BLaER1 treated with 17β-estradiol and CSF1 and Interleukin-3, amounts not matched to agents 10 nM and 100 nM (cell line): Measurements from ENCODE around the gene RARG.

Experiments used
- H3K27ac ChIP-seq, 11 experiments: shearing (Covaris generic); formaldehyde crosslinking; 2 replicates each; pipeline ENCODE4 v1.8.1; 2022
- H3K27me3 ChIP-seq, 11 experiments: shearing (Covaris generic); formaldehyde crosslinking; 2 replicates each; pipeline ENCODE4 v1.8.1; 2022
- H3K36me3 ChIP-seq, 11 experiments: shearing (Covaris generic); formaldehyde crosslinking; 2 replicates each; pipeline ENCODE4 v1.8.1; 2022
- H3K4me1 ChIP-seq, 10 experiments: shearing (Covaris generic); formaldehyde crosslinking; 2 replicates each; pipeline ENCODE4 v1.8.1; 2022
- H3K4me2 ChIP-seq, 11 experiments: shearing (Covaris generic); formaldehyde crosslinking; 2 replicates each; pipeline ENCODE4 v1.8.1; 2022
- H3K4me3 ChIP-seq, 10 experiments: shearing (Covaris generic); formaldehyde crosslinking; 2 replicates each; pipeline ENCODE4 v1.8.1; 2022
- H3K9ac ChIP-seq, 11 experiments: shearing (Covaris generic); formaldehyde crosslinking; 2 replicates each; pipeline ENCODE4 v1.8.1; 2022
- H3K9me3 ChIP-seq, 11 experiments: shearing (Covaris generic); formaldehyde crosslinking; replicated peaks in 1 of 11; 2 replicates each; pipeline ENCODE4 v1.8.1; 2022
- H4K20me1 ChIP-seq, 11 experiments: shearing (Covaris generic); formaldehyde crosslinking; 2 replicates each; pipeline ENCODE4 v1.8.1; 2022
- Cebpa-rat ChIP-seq, 11 experiments: shearing (Covaris generic); IDR thresholded peaks; 2 replicates each; pipeline ENCODE4 v1.8.1; 2022

Gene RARG

DNA sequence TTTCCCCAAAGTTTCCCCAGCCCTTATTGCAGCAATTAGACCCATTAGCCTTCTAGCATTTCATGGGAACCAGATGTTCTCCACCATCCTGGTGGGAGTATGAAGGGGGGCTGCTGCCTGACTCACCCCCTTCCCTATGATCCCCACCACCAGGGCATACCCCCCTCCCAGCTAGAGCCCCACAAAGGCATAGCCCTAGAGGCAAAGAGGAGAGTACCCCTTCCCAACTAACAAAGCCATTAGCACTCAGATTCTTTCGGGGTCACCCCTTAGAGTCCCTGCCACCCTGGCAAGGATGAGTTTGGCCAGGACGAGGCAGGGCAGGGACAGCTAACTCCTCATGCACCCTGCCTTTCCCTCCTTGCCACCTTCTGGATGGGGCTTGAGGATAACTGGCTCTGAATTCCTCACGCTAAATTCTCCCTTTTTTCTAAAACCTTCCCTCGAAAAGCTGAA lies 9.2 kb downstream of the RARG start:
- Histone ChIP-seq H3K9me3 (no peaks in the 10 kb centered on the region), H3K4me1 (peaks cover 58 to 74% (median 69%) of the 10 kb centered on the region in 10 experiments), H3K4me3 (peak overlapping the region in 7 of 10 experiments; percentile 16 to 89 (median 75); a peak in 11 of 20 replicates), H3K27ac (peak overlapping the region in 10 of 11 experiments; percentile 78 to 96 (median 92); a peak in 18 of 22 replicates), H3K36me3 (peaks cover 0 to 16% (median 0%) of the 10 kb centered on the region in 11 experiments; a peak in 8 of 22 replicates), H3K9ac (peak overlapping the region; percentile 50 to 91 (median 86); a peak in 21 of 22 replicates), H4K20me1 (no peaks in the 10 kb centered on the region), H3K27me3 (no peaks in the 10 kb centered on the region), H3K4me2 (peak overlapping the region; percentile 81 to 99 (median 97))
- TF ChIP-seq Cebpa-rat (IDR thresholded peaks at IDR 0.05) = no peak

DNA sequence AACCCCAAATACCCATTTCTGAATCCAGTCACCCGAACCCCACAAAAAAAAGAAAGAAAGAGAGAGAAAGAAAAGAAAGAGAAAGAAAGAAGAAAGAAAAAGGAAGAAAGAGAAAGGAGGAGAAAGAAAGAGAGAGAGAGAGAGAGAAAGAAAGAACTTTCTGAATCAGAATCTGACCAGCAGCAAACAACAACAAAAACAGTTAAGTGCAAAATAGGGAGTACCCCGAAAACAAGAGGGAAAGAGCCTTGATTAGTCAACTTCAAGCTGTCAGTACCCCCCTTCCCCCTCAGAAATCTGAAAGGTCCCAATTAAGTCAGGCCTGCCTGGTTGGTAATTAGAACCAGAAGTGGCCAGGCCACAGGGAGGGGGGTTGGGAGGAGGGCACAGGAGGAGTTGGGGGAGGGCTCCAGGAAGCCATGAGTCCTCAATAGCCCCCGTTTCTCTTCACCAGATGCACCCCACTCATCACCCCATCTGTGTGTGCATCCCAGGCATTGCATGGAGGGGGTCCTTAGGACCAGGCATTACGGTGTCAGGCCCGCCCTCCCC lies 9.8 kb downstream of the RARG start:
- no peak for TF ChIP-seq Cebpa-rat (IDR thresholded peaks at IDR 0.05)
- H4K20me1 ChIP-seq = no peaks in the 10 kb centered on the region
- H3K36me3 ChIP-seq = peaks cover 0 to 10% (median 0%) of the 10 kb centered on the region in 11 experiments; a peak in 8 of 22 replicates
- no peaks in the 10 kb centered on the region for H3K9me3 ChIP-seq
- H3K4me1 ChIP-seq = peaks cover 64 to 78% (median 73%) of the 10 kb centered on the region in 10 experiments
- peak overlapping the region; percentile 62 to 89 (median 72); a peak in 17 of 20 replicates for H3K4me3 ChIP-seq
- peak overlapping the region; percentile 82 to 93 (median 86); a peak in 21 of 22 replicates for H3K9ac ChIP-seq
- no peaks in the 10 kb centered on the region for H3K27me3 ChIP-seq
- peak overlapping the region; percentile 78 to 97 (median 93); a peak in 20 of 22 replicates for H3K27ac ChIP-seq
- peak overlapping the region; percentile 81 to 99 (median 97) for H3K4me2 ChIP-seq

DNA sequence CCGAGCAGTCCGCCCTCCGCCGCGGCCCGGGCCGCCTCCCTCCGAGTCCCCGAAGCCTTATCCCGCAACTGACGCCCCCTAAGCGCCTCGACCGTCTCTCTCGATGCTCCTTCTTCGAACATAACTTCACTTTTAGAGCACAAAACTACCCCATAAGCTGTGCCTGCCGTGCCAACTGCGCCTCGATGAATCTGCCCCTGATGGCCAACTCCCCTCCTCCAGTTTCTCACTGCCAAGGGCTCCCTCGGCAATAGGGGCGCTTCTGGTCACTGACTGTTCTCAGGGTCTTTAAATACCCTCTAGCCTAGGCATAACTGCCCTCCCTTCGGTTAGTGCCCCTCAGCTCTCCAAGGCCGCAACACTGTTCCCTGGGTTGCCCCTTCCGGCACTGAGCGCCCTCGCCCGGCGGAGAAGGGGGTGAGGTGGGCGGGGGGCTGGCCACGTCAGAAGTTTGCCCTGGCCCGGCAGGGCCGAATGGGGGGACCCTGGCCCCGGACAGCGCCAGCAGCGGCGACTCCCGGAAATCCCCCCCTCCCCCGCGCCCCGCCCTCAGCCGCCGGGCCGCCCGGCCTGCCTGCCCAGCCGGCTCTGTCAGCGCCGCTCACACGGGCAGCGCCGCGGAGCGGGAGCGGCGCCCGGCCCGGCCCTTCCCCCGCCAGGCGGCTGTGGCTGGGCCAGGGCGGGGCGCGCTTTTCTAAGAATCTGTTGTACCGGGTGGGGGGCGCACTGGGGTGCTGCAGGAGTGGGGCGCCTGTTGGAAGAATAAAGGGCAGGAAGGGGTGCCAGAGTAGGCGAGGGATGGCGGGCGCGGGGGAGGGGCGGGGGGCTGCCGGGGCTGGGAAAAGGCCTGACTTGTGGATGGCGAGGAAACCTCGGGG lies 10.6 kb downstream of the RARG start:
- no peaks in the 10 kb centered on the region for H3K27me3 ChIP-seq
- peak overlapping the region; percentile 82 to 93 (median 86) for H3K9ac ChIP-seq
- H3K9me3 ChIP-seq = no peaks in the 10 kb centered on the region
- peaks cover 70 to 85% (median 75%) of the 10 kb centered on the region in 10 experiments for H3K4me1 ChIP-seq
- H3K27ac ChIP-seq = peak overlapping the region; percentile 78 to 97 (median 93)
- H3K4me2 ChIP-seq = peak overlapping the region; percentile 81 to 99 (median 97)
- H4K20me1 ChIP-seq = no peaks in the 10 kb centered on the region
- H3K36me3 ChIP-seq = 0 out of 22 replicates have a peak, but pooled peaks cover 0 to 2% (median 0%) of the 10 kb centered on the region in 11 experiments
- peak overlapping the region; percentile 62 to 89 (median 72) for H3K4me3 ChIP-seq
- TF ChIP-seq Cebpa-rat (IDR thresholded peaks at IDR 0.05) = no peak

DNA sequence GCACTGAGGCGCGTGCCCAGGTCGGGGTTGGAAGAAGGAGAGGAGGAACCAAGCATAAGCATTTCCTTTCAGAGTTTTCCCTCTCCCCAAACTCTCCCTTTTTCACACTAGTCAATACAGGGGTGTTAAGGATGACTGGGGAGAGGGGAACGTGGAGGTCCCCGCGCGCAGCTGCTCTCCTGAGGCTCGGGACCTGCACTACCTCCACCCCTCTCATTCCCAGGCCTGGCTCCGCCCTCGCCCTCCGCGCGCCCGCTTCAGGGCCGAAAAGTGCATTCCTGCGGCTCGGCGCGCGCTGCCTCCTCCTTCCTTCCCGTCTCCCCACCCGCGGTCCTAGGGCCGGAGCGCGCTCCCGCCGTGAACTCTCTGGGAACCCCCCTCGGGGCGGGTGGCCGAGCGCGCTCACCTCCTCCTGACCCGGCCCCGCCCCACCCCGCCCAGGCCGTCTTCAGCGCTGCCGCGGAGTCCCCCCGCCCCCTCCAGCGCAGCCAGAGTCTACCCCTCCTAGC lies 11.3 kb downstream of the RARG start:
- Histone ChIP-seq H3K4me2 (peak overlapping the region; percentile 81 to 99 (median 98)), H3K27ac (peak overlapping the region; percentile 78 to 97 (median 93)), H3K9ac (peak overlapping the region; percentile 82 to 93 (median 86)), H3K27me3 (no peaks in the 10 kb centered on the region), H3K36me3 (0 out of 22 replicates have a peak, but pooled peaks cover 0 to 1% (median 0%) of the 10 kb centered on the region in 11 experiments), H3K9me3 (no peaks in the 10 kb centered on the region), H4K20me1 (no peaks in the 10 kb centered on the region), H3K4me1 (peaks cover 72 to 87% (median 78%) of the 10 kb centered on the region in 10 experiments), H3K4me3 (peak overlapping the region; percentile 65 to 89 (median 74))
- TF ChIP-seq Cebpa-rat (IDR thresholded peaks at IDR 0.05) = no peak

DNA sequence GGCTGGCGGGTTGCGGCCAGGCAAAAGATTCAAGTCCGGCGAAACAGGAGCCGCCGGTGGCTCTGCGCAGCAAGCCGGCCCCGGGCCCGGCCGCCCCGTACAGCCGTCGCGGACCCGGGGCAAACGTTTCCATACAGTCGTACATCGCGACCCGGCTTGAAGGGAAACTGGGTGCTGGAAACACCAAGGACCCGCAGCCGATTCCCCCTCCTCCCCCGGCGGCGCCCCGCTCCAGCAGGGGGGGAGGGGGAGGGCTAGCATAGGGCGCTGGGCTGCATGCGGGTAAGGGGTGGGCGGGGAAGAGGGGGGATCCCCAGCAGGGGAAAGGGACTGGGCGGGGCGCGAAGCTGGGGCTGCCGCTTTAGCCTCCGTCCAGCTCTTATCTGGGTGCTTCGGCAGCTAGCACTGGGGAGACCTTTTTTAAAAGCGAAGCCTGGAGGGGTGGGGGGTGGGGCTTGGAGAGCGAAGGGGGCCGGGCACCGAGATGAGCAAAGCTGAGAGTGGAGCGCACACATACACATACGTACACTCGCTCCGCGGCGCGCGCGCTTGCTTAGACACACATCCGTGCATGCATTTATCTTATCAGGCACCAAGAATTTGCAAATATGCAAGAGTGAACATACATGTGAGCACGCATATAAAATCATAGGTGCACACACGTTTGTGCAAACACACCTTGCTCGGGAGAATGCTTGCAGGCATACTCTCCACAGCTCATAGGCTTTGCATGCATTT lies 11.9 kb downstream of the RARG start:
- H3K36me3 ChIP-seq = peaks cover 0 to 8% (median 4%) of the 10 kb centered on the region in 11 experiments; a peak in 5 of 22 replicates
- peak overlapping the region; percentile 70 to 87 (median 82) for H3K9ac ChIP-seq
- peak overlapping the region in 10 of 11 experiments; percentile 38 to 94 (median 92); a peak in 19 of 22 replicates for H3K27ac ChIP-seq
- H3K9me3 ChIP-seq = no peaks in the 10 kb centered on the region
- no peaks in the 10 kb centered on the region for H3K27me3 ChIP-seq
- no peaks in the 10 kb centered on the region for H4K20me1 ChIP-seq
- no peak for TF ChIP-seq Cebpa-rat (IDR thresholded peaks at IDR 0.05)
- peak overlapping the region; percentile 65 to 89 (median 74) for H3K4me3 ChIP-seq
- peaks cover 72 to 87% (median 78%) of the 10 kb centered on the region in 10 experiments for H3K4me1 ChIP-seq
- peak overlapping the region; percentile 81 to 99 (median 98) for H3K4me2 ChIP-seq

DNA sequence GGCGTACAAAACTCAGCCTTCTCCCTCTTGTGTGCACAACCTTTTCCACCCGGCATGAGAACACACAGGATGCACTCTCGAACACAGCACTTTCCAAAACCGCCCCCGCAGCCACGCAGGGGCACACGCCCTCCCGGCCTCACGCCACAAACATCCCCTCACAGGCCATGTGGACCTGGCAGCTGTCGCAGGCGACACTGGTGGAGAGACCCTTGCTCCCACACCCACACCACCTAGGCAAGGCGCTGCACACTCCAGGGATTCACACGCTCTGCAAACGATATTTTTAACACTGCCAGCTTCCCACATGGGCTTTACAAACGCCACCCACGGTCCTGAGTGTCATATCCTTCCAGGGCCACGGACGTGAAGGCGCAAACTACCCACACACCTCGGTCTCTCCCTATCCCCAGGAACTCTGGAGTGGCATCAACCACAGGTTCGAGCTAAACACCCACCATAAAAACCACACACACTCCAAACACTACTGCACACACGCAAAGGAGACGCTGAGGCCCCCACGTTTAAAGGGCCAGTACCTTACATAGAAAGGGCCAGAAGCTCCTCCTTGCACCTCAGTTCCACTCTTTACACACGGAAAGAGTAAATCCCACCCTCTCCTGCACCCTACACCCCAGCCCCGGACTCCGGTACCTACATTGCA lies 12.6 kb downstream of the RARG start:
- Histone ChIP-seq H3K9me3 (no peaks in the 10 kb centered on the region), H3K36me3 (peaks cover 0 to 14% (median 7%) of the 10 kb centered on the region in 11 experiments; a peak in 10 of 22 replicates), H4K20me1 (no peaks in the 10 kb centered on the region), H3K27me3 (no peaks in the 10 kb centered on the region), H3K27ac (peak overlapping the region in 10 of 11 experiments; percentile 38 to 94 (median 74); a peak in 19 of 22 replicates), H3K4me1 (peaks cover 72 to 87% (median 78%) of the 10 kb centered on the region in 10 experiments), H3K9ac (peak overlapping the region; percentile 70 to 87 (median 82)), H3K4me2 (peak overlapping the region; percentile 81 to 99 (median 98)), H3K4me3 (peak overlapping the region; percentile 65 to 89 (median 74))
- TF ChIP-seq Cebpa-rat (IDR thresholded peaks at IDR 0.05) = no peak

DNA sequence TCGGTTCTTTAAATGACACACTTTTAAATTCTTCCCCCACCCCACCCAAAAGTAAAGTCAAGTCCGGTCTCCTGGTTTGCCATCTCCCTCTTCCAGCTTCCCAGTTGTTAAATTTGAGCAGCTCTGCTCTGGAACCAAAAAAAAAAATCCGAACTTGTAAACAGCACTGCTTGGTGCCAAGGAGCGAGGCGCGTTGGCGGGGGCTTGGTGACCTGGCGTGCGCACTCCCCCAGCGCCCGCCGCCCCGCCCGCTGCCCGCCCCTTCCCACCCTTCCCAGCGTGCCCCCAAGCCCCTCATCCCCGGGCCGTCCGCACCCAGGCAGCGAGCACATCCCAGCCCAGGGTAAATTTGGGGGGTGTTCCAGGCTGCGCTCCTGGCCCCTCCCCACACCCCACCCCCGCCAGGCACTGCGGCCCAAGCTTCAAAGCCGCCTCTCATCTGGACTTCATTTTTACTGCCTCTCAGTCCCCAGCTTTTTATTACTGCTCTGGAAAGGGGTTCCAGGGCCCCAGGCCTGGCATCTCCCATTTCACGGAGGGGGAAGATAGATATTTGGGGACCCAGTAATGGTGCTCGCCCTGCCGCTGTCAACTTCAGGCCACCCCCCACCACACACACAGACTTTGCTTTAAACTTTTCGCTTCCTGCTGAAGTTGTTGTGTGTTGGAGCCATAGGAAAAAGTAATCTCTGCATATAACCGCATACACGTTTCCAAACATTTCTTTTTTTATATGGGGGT lies 13.3 kb downstream of the RARG start:
- peak overlapping the region; percentile 81 to 99 (median 98) for H3K4me2 ChIP-seq
- H3K36me3 ChIP-seq = peaks cover 0 to 21% (median 11%) of the 10 kb centered on the region in 11 experiments; a peak in 12 of 22 replicates
- peak overlapping the region; percentile 59 to 94 (median 81); a peak in 19 of 22 replicates for H3K27ac ChIP-seq
- no peaks in the 10 kb centered on the region for H3K9me3 ChIP-seq
- peak overlapping the region; percentile 65 to 89 (median 74); a peak in 19 of 20 replicates for H3K4me3 ChIP-seq
- no peaks in the 10 kb centered on the region for H3K27me3 ChIP-seq
- no peak for TF ChIP-seq Cebpa-rat (IDR thresholded peaks at IDR 0.05)
- H4K20me1 ChIP-seq = no peaks in the 10 kb centered on the region
- H3K4me1 ChIP-seq = peaks cover 72 to 87% (median 78%) of the 10 kb centered on the region in 10 experiments
- peak overlapping the region; percentile 70 to 87 (median 82); a peak in 20 of 22 replicates for H3K9ac ChIP-seq
